Subcutaneous abdominal adipose tissue (tissue), 5 donors: Measurements from ENCODE around the gene PARD3B.
"Not testable (repeated sequence)": the region's sequence is repeated elsewhere in the genome, so short reads cannot be mapped to it uniquely, and the experiment has no call there.

Experiments used
- H3K27ac ChIP-seq: one replicate; pipeline ENCODE4 v1.7.0; 2013; ENCODE audit warnings: low read depth, mild to moderate bottlenecking, inconsistent platforms, low read length, moderate library complexity
- H3K27me3 ChIP-seq, 5 donors: one replicate each; pipeline ENCODE4 v1.7.0; 2013; ENCODE audit warnings: low read length in 5 of 5, inconsistent platforms in 1 of 5; ENCODE audit not compliant: control insufficient read depth in 5 of 5, insufficient read depth in 4 of 5
- H3K36me3 ChIP-seq, 5 donors: one replicate each; pipeline ENCODE4 v1.7.0; 2013; ENCODE audit warnings: low read length in 5 of 5; ENCODE audit not compliant: control insufficient read depth in 5 of 5, insufficient read depth in 5 of 5
- H3K4me1 ChIP-seq, 5 donors: one replicate each; pipeline ENCODE4 v1.7.0; 2013; ENCODE audit warnings: low read length in 5 of 5, mild to moderate bottlenecking in 3 of 5, moderate library complexity in 1 of 5; ENCODE audit not compliant: control insufficient read depth in 5 of 5, insufficient read depth in 5 of 5
- H3K4me3 ChIP-seq, 5 donors: one replicate each; pipeline ENCODE4 v1.7.0; 2013; ENCODE audit warnings: low read length in 5 of 5, low read depth in 1 of 5
- H3K9ac ChIP-seq, 5 donors: one replicate each; pipeline ENCODE4 v1.7.0; 2013; ENCODE audit warnings: low read length in 5 of 5, mild to moderate bottlenecking in 4 of 5, moderate library complexity in 3 of 5
- H3K9me3 ChIP-seq, 5 donors: one replicate each; pipeline ENCODE4 v1.7.0; 2013; ENCODE audit warnings: low read length in 5 of 5; ENCODE audit not compliant: control insufficient read depth in 5 of 5
- donor health status: healthy.
- donor health status: healthy.
- donor health status: healthy.
- donor health status: healthy.
- donor health status: healthy.

PARD3B gene

DNA sequence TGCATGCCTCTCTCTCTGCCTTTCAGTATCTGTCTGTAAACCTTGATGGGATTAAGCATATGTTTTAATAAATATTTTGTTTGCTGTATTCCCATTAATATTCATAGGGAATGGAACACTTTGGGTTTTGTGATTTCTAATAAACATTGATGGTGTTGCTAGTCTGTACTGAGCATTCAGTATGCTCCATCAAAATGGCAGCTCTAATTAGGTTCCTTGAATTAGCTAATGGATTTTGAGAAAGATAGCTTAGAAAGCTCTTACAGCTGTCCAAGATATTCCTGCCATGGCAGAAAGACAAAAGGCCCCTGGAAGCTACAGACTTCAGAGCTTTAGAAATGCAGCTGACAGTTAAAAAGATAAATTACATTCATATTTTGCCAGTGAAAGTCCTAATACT lies 937.8 kb downstream of the PARD3B start:
- H3K36me3 ChIP-seq, result no peaks in the 10 kb centered on the region

DNA sequence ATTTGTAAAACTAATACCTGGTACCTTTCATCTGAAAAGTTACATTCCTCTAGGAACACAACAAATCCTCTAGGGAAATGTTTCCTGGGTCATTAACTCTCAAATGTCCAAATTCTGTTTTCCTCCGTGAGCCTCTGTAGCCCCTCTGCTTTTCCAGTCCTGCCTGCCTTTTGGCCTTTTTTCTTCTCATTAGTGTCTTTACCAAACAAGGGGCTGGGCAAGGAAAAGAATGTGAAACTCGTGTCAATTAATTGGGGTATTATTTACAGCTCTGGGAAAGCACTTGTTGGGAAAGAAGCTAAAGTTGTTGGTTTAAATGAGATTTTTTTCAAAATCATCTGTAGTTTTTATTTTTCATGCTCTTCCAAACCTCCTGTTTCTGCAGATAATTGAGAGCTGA lies 938.9 kb downstream of the PARD3B start:
- Histone ChIP-seq H3K36me3 (no peaks in the 10 kb centered on the region), H3K27me3 (no peaks in the 10 kb centered on the region), H3K4me3 (no peak overlapping the region), H3K9me3 (no peaks in the 10 kb centered on the region), H3K9ac (no peak overlapping the region), H3K4me1 (peaks cover 0 to 2% (median 0%) of the 10 kb centered on the region in 5 donors), H3K27ac (no peak overlapping the region)

More for the DNA sequence above, 937.8 kb downstream of the PARD3B start:
- Histone ChIP-seq H3K9me3 (no peaks in the 10 kb centered on the region), H3K4me3 (no peak overlapping the region), H3K4me1 (peaks cover 0 to 2% (median 0%) of the 10 kb centered on the region in 5 donors), H3K9ac (no peak overlapping the region), H3K27ac (no peak overlapping the region), H3K27me3 (no peaks in the 10 kb centered on the region)

DNA sequence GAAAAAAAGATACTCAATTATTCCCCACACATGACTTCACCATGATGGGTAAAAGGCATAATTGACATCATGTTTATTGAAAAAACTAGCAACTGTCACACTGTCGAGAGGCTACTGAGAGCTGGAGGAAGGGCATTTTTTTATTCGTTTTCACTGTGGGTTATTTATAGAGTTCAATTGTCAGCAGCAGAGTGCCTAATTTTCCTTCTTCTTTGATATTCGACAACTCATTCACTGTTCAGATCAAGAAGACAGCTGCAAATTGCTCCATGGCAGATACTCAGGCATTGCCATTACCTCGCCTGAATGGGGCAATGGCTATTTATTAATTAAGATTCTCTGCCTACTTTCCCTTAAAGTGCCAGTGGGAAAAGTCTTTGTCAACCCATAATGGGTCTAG lies 939.5 kb downstream of the PARD3B start:
- H3K9me3 ChIP-seq, result no peaks in the 10 kb centered on the region
- H3K27ac ChIP-seq, result no peak overlapping the region
- H3K27me3 ChIP-seq, result no peaks in the 10 kb centered on the region
- peaks cover 0 to 2% (median 0%) of the 10 kb centered on the region in 5 donors for H3K4me1 ChIP-seq
- H3K9ac ChIP-seq, result no peak overlapping the region
- H3K4me3 ChIP-seq, result no peak overlapping the region
- H3K36me3 ChIP-seq, result no peaks in the 10 kb centered on the region

DNA sequence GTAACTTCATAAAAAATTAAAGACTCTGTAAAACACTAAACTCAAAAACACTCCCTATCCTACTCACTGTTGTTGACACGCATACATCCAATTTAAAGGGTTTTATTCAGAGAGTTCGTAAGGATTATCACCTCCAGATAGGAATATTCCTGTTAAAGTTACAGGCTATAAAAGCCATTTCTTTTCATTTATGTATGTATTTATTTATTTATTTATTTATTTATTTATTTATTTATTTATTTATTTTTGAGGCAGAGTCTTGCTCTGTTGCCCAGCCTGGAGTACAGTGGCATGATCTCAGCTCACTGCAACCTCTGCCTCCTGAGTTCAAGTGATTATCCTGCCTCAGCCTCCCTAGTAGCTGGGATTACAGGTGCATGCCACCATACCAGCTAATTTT lies 948.3 kb downstream of the PARD3B start:
- H3K36me3 ChIP-seq, H3K9me3 ChIP-seq, H3K9ac ChIP-seq, H3K27ac ChIP-seq, H3K4me3 ChIP-seq, H3K27me3 ChIP-seq, H3K4me1 ChIP-seq: not testable (repeated sequence)

DNA sequence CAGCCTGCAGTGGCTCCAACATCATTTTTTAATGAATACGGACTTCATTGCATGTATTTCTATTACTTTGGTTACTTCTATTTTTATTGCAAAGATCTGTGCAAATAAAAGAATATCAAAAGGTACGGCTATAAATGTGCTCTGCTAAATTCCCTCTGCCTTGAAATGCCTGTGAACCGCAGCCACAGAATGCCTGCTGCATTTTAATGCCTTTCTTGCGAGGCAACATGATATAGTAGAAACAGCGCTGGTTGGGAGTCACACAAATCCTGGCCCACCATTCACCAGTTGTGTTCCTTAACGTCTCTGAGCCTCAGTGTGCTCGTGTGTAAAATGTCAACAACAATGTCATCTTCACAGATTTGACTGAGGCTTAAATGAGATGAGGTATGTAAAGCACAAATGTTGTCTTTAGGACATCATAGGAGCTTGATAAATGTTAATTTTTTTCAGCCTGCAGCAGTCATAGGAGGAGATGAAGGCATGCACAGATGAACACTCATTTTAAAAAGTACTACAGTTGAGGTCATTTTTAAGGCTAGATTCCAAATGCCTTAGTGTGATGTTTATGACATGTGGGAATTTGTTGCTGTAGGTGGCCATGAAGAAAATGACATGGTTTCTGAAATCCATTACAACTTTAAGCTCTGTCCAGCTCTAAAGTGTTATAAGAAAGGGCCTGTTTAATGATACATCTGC lies 949.4 kb downstream of the PARD3B start:
- Histone ChIP-seq H3K27ac (no peak overlapping the region), H3K27me3 (no peaks in the 10 kb centered on the region), H3K36me3 (peaks cover 0 to 1% (median 0%) of the 10 kb centered on the region in 5 donors), H3K9ac (no peak overlapping the region), H3K4me1 (peaks cover 0 to 9% (median 4%) of the 10 kb centered on the region in 5 donors), H3K4me3 (no peak overlapping the region), H3K9me3 (no peaks in the 10 kb centered on the region)

DNA sequence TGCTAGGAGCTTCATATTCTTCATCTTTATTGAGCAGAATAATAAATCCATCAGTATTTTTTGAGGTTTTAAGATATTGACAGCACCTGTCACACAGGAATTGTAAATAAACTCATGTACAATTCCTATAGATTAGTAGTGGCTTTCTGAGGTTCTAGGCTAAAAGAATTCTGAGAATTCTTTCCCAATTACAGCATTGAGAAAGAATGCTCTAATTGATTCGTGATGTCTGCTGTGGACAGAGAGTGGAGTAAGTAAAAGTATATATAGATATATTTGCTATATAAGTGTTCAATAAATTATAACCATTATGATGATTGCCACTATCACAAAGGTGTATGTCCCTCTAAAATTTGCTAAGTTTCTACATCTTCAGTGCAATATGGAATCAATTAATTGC lies 950.5 kb downstream of the PARD3B start:
- Histone ChIP-seq H3K27ac (no peak overlapping the region), H3K36me3 (peaks cover 0 to 12% (median 8%) of the 10 kb centered on the region in 5 donors), H3K4me1 (peaks cover 0 to 9% (median 4%) of the 10 kb centered on the region in 5 donors)

DNA sequence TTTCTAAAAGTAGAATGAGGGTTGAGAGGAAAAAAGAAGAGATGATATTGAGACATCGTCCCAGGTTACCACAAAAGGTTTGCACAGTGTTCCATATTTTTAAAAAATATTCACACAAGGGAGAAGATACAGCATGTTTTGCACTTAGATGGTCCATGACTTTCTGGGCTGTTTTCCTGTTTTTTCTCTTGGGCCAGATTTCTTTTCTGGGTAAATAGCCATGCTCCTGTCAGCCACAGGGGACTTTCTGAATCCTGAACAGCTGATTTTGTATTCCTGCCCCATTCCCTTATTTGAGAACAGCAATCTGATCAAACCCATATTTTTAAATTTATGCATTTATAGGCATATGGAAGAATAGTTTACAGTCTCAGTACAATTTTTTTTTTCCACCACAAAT lies 951.1 kb downstream of the PARD3B start:
- Histone ChIP-seq H3K27me3 (no peaks in the 10 kb centered on the region), H3K36me3 (peaks cover 0 to 14% (median 11%) of the 10 kb centered on the region in 5 donors), H3K27ac (no peak overlapping the region), H3K4me3 (no peak overlapping the region), H3K4me1 (peaks cover 0 to 9% (median 4%) of the 10 kb centered on the region in 5 donors), H3K9me3 (no peaks in the 10 kb centered on the region), H3K9ac (no peak overlapping the region)

More for the DNA sequence above, 950.5 kb downstream of the PARD3B start:
- Histone ChIP-seq H3K9ac (no peak overlapping the region), H3K9me3 (no peaks in the 10 kb centered on the region), H3K4me3 (no peak overlapping the region), H3K27me3 (no peaks in the 10 kb centered on the region)

DNA sequence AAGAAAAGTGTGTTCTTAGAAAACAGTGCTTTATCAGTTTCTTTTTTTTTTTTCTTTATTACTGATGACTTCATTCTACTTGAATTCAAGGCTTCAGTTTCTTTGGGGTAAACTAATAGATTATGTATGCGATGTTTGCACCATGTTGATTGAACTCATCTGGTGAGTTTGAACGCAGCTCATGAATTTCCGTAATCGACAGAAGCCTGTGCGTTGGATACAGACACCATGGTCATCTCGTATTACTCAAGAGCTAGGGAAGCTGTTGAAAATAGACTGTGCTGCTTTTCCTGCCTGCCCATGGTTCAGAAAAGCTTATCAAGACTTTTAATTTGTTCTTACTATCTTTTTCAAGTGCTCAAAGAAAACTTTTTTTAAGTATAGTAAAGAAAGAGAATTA lies 951.5 kb downstream of the PARD3B start:
- H3K4me3 ChIP-seq, result no peak overlapping the region
- no peaks in the 10 kb centered on the region for H3K27me3 ChIP-seq
- H3K9ac ChIP-seq, result no peak overlapping the region
- no peak overlapping the region for H3K27ac ChIP-seq
- peaks cover 0 to 14% (median 11%) of the 10 kb centered on the region in 5 donors for H3K36me3 ChIP-seq
- no peaks in the 10 kb centered on the region for H3K9me3 ChIP-seq
- peaks cover 0 to 9% (median 4%) of the 10 kb centered on the region in 5 donors for H3K4me1 ChIP-seq

DNA sequence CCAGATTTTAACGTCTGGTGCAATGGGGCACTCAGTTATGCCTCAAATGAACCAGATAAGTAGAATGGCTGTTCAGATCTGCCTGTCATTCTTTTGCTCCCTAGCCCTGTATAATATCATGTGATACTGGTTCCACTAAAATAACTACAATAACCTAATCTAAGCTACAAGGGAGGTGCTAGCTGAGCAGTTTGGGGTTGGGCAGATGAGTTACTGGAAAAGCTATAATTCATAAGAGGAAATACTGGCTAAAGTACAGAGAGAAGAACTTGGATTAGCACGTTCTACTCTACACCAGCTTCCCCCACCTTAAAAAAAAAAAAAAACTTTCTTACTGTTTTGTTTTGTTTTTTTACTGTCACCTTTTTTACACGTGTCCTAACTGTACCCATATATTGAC lies 953.7 kb downstream of the PARD3B start:
- Histone ChIP-seq H3K9me3 (no peaks in the 10 kb centered on the region), H3K27me3 (no peaks in the 10 kb centered on the region), H3K4me3 (no peak overlapping the region), H3K27ac (no peak overlapping the region), H3K4me1 (peaks cover 0 to 9% (median 4%) of the 10 kb centered on the region in 5 donors), H3K36me3 (peaks cover 0 to 19% (median 11%) of the 10 kb centered on the region in 5 donors), H3K9ac (no peak overlapping the region)

DNA sequence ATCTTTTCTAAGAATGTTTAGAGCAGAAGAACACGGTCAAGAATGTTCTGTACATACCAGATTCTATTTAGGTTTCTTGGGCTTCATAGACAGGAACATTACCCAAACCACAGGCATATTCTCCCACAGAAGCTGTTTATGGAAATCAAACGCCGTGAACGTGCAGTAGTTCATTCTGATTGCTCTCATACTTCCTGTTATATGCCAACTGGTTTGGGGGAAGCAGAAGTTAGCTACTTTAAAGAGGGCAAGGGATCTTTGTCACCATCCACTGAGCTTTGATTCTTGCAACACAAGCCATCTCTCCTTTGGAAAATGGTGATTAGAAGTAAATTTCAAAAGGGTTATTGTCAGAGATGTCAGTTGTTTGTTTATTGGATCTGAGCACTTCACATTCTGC lies 954.8 kb downstream of the PARD3B start:
- H3K27me3 ChIP-seq, result no peaks in the 10 kb centered on the region
- no peak overlapping the region for H3K27ac ChIP-seq
- no peak overlapping the region for H3K9ac ChIP-seq
- H3K9me3 ChIP-seq, result no peaks in the 10 kb centered on the region
- H3K4me1 ChIP-seq, result peaks cover 0 to 9% (median 4%) of the 10 kb centered on the region in 5 donors
- H3K36me3 ChIP-seq, result peaks cover 0 to 19% (median 11%) of the 10 kb centered on the region in 5 donors
- no peak overlapping the region for H3K4me3 ChIP-seq
